ENCODE measurements around the gene BAIAP3.

BAIAP3 gene

GRCh38 chr16:1332618-1333148 is 762 bp upstream of the BAIAP3 start:
- no peak for DNase-seq (ENCODE audit: low spot score)

GRCh38 chr16:1333854-1334700 is 632 bp downstream of the BAIAP3 start:
- DNase-seq (ENCODE audit: low spot score), result no peak

- no peak for DNase-seq (ENCODE audit: low spot score)
These were observed 1.3 kb downstream of the BAIAP3 start for GRCh38 chr16:1334739-1335138.

GRCh38 chr16:1335211-1335971 is 1.9 kb downstream of the BAIAP3 start:
- DNase-seq (ENCODE audit: low spot score), result no peak

GRCh38 chr16:1335996-1336395 is 2.6 kb downstream of the BAIAP3 start:
- no peak for DNase-seq (ENCODE audit: low spot score)

GRCh38 chr16:1336619-1337018 is 3.2 kb downstream of the BAIAP3 start:
- DNase-seq (ENCODE audit: low spot score), result no peak

- no peak for DNase-seq (ENCODE audit: low spot score)
These were observed 4.0 kb downstream of the BAIAP3 start for GRCh38 chr16:1337486-1337885.

GRCh38 chr16:1338119-1338730 is 4.8 kb downstream of the BAIAP3 start:
- no peak for DNase-seq (ENCODE audit: low spot score)

GRCh38 chr16:1338855-1339675 is 5.6 kb downstream of the BAIAP3 start:
- no peak for DNase-seq (ENCODE audit: low spot score)

- no peak for DNase-seq (ENCODE audit: low spot score)
These were observed 7.5 kb downstream of the BAIAP3 start for GRCh38 chr16:1340730-1341494.

- no peak for DNase-seq (ENCODE audit: low spot score)
These were observed 8.3 kb downstream of the BAIAP3 start for GRCh38 chr16:1341495-1342420.

GRCh38 chr16:1342526-1343427 is 9.3 kb downstream of the BAIAP3 start:
- DNase-seq (ENCODE audit: low spot score), result peak; percentile 99

- DNase-seq (ENCODE audit: low spot score), result no peak
These were observed 10.2 kb downstream of the BAIAP3 start for GRCh38 chr16:1343428-1344242.

GRCh38 chr16:1344499-1344898 is 11.1 kb downstream of the BAIAP3 start:
- no peak for DNase-seq (ENCODE audit: low spot score)

- DNase-seq (ENCODE audit: low spot score), result no peak
These were observed 11.6 kb downstream of the BAIAP3 start for GRCh38 chr16:1345087-1345486.

GRCh38 chr16:1345651-1346421 is 12.4 kb downstream of the BAIAP3 start:
- DNase-seq (ENCODE audit: low spot score), result no peak
